ENCODE data around the gene ZNF664.
"Not testable (repeated sequence)": the region's sequence is repeated elsewhere in the genome, so short reads cannot be mapped to it uniquely, and the experiment has no call there.

ZNF664 gene

GRCh38 chr12:123942238-123942653 is 30.8 kb upstream of the ZNF664 start:
- no peak for DNase-seq

DNA sequence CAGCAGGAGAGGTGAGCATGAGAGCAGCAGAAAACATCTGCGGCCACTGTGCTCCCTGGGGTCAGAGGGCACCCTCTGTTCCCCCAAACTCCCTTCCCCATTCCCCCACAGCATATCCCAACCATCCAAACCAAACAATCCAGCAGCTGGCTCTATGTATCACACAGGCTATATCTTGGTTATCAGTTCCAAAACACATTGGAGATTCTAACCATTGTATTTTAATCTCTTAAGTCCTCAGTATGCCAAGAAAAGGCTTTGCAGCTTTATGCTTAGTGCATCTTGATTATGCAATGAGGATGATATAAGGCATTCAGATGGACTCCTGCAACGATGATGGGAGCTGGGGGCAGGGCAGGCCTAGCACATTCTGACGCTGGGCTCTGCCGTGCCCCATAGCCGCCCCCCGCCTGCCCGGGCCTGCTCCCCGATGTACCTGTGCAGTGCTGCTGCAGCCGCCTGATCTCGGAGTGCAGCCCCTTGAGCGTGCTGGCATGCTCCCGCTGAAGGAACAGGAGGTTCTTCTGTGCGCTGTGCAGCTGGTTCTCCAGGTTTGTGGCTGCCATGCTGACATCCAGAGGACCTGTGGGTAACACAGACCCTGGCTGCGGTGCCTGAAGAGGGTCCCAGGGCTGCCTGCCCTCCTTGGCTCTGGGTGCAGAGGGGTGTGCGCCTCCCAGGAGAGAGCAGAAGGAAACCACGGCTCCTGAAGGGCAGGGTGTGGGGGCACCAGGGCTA is 29.9 kb upstream of the ZNF664 start:
- DNase-seq, result no peak

GRCh38 chr12:123943816-123944215 is 29.2 kb upstream of the ZNF664 start:
- DNase-seq, result no peak

- DNase-seq, result no peak
Measured at GRCh38 chr12:123944696-123945095, 28.3 kb upstream of the ZNF664 start.

DNA sequence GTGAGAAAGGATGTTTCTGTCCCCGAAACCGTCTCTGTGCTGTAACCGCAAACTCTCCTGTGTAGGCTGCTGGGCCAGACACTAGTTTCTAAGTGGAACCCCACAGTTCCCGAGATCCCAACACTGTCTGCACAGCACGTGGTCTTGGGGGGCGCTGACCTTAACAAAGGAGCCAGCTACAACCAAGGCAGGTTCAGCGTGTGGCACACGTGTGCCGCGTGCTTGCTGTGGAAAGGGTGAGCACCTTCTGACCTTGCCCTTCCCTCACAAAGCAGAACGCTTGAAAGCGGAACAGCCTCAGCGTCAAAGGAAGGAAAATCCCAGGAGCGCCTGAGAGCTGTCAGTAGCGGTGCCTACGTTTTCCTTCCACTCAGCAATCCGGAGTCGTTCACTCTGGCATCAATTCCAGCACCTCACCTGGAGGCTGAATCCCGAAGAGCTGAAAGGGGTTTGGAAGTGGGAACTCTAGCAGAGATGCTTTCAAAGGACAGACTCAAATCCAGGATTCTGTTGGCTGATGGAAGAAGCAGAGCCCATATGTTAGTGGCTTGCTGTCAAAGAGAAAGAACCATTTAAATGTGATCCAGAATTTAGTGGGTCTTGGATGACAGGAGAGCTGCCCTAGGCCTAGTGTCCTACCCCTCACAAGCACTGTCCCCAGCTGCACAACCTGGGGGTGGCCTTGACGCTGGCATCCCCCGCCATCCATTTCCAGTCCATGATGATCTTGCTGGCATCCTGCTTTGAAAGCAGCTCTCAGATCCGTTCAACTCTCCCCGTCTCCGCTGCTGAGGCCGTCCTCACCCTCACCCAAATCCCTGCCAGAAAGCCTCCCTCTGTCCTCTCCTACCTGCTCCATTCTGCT is 27.5 kb upstream of the ZNF664 start:
- DNase-seq, result no peak

DNA sequence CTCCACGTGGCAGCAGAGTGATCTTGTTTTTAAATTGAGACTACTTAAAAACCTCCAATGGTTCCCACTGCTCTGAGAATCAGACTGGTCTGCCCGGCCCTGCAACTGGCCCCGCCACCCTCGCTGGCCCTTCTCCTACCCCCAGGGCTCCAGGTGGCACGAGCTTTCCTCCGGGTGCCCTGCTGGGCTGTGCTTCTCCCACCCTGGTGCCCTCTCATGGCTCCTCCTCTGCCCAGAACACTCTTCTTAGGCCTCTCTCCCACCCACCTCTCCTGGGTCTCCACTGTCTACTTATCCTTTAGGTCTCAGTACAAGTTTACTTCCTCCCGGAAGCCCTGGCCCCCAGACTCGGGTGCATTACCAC is 26.9 kb upstream of the ZNF664 start:
- no peak for DNase-seq

DNA sequence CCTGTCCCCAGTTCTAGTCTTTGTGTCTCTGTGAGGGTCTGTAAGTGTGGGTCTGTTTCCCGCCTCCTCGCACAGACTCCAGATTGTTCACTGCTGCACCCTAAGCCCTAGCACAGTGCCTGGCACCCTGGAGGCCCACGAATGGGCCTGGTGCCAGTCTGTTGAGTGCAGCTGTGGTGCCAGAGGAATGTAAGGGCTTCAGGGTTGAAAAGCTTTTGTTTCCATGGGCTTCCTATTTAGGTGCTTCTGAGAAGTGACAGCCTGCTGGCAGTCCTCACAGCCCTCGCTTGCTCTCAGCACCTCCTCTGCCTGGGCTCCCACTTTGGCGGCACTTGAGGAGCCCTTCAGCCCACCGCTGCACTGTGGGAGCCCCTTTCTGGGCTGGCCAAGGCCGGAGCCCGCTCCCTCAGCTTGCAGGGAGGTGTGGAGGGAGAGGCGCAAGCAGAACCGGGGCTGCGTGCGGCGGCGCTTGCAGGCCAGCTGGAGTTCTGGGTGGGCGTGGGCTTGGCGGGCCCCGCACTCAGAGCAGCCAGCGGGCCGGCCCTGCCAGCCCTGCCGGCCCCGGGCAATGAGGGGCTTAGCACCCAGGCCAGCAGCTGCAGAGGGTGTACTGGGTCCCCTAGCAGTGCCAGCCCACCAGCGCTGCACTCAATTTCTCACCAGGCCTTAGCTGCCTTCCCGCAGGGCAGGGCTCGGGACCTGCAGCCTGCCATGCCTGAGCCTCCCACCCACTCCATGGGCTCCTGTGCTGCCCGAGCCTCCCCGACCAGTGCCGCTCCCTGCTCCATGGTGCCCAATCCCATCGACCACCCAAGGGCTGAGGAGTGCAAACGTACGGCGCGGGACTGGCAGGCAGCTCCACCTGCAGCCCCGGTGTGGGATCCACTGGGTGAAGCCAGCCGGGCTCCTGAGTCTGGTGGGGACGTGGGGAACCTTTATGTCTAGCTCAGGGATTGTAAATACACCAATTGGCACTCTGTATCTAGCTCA is 26.2 kb upstream of the ZNF664 start:
- not testable (repeated sequence) for DNase-seq

- DNase-seq, result not testable (repeated sequence)
Measured at GRCh38 chr12:123947531-123947930, 25.5 kb upstream of the ZNF664 start.

DNA sequence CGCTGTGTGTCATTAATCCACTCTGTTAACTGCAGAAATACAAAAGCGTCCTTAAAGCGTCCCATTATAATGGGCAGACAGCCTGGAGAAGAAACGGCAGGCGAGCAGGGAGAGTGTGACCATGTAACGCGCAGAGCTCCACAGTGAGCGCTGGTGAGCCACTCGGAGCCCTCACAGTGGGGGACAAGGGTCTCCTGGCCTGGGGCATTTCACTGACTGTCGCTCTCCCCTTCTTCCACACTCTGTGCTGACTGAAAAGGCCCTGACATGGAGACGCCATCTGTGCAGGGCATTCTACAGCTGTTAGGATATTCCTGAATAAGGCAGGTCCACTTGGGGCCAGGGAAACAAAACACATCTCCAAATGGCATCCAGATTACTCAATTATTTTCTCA is 24.6 kb upstream of the ZNF664 start:
- DNase-seq, result no peak

- DNase-seq, result no peak
Measured at GRCh38 chr12:123948796-123949769, 23.9 kb upstream of the ZNF664 start.

DNA sequence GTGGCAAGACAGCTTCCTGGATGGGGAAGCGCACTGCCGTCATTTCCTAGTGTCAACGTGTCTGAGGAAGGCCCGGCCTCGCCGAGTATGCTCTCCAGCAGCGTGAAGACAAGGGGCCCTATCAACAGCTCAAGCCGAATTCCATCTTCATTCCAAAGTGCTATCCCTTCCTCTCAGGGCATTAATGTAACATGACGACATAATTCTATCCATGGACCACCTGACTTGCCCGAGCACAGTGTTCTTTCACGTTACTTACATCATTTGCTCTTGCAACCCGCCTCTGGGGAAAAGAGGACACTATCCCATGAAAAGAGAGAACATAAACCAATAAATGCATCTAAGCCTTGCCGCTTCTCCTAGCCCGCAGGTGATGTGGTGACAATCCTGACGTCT is 23.2 kb upstream of the ZNF664 start:
- DNase-seq, result no peak

GRCh38 chr12:123950476-123951349 is 22.3 kb upstream of the ZNF664 start:
- DNase-seq, result no peak

DNA sequence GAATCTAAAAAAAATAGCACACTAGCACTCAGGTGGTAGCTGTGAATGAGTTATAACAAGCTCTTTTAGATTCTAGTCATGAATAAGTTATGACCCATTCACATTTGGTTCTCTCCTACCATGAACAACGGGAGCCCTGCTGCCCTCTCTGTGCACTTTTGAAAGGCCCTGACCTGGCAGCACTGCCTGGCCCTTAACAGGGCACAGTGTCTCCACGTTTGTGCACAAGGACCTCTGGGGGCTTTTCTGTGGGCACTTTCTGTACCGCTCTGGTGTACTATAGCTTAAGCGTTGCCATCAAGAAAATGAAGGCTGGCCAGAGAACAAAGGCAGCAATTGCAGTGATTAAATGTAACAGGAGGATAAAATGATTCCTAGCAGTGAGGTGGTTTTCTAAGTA is 21.5 kb upstream of the ZNF664 start:
- DNase-seq, result no peak

DNA sequence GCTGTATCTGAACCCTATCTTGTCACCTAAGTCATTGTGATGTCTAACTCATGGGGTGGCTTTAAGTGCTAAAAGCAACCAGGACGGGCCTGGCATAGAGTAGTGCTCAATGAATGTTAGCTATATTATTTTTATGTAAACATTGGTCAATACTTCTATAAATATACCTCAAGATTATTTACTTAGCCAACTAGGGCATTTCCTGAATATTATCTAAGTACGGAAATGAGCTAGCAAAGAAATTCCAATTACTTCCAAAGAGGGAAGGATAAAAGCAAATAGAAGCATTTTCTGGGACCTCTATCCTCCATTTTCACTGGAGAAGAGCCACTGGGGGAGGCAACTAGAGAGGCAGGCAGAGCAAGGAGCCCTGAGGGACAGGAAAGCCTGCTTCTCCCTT is 21.0 kb upstream of the ZNF664 start:
- no peak for DNase-seq

DNA sequence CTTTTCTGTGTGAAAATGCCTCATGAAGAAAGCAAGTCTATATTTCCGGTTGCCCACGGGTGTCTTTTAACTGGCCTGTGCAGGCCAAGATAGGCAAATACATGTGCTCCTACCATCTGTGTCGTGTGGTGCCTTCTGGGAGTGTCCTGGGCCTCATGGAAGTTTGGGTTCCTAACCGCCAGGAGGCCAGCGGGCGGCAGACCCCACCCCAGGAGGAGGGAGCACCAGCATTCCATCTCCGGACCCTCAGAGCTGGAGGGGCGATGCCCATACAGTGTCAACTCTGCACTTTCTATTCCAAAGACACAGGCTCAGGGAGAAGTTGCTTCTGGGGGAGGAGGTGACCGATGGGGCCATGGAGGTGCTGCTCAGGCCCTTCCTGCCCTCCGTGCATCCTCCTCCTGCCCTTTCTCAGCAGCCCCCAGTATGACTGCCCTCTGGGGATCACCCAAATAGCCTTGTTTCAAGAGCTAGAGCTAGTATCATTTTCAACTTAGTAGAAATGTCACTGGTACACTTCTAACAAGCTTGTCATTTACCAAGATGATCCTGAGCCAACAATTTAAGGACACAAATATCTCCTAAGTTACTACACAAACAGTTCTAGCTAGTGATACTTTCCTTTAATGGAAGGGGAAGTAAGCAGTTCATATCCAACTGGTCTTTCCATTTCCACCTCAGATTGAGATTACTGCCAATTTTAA is 18.2 kb upstream of the ZNF664 start:
- DNase-seq, result no peak

DNA sequence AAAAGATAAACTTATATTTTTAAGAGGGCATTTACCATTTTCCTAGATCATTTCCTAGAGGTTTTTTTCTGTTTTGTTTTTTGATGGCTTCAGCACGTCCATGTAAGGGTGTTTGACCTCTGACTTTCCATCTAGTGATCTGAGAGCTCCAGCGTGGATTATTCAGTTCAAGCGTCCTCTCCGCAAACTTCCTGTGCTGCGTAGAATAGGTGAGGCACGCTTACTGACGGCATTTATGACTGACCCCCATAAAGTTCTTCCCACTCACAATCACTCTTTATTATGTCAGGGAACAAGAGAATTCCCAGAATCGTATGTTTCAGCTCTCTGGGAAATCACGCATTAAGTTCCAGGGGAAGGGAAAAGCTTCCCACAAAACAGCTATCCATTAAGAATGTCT is 16.8 kb upstream of the ZNF664 start:
- no peak for DNase-seq

- DNase-seq, result no peak
Measured at GRCh38 chr12:123957196-123957595, 15.8 kb upstream of the ZNF664 start.

DNA sequence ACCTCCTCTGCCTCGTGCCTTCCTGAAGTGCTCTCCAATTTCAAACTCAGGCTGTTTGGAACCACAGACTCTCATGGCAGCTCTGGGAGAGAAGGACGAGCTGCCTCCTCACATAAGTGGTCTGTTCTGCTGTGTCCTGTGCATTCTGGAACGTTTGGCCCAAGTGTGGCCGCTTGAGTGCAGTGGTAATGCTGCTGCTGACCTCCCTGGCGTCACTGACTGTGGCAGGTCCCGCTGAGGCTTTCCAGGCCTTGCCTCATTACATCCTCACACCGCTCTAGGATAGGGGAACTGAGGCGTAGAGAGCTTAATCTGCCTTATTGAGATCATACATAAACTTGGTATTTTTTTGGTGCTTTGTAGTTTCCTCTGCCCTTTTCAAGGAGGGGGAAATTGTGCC is 14.6 kb upstream of the ZNF664 start:
- DNase-seq, result no peak

GRCh38 chr12:123958876-123959275 is 14.1 kb upstream of the ZNF664 start:
- no peak for DNase-seq

Data from activated naive CD4-positive, alpha-beta T cell treated with Interleukin-2 at 50 U/mL for 16 hours (primary cell).